Measurements from ENCODE around the gene GDF15.

DNA sequence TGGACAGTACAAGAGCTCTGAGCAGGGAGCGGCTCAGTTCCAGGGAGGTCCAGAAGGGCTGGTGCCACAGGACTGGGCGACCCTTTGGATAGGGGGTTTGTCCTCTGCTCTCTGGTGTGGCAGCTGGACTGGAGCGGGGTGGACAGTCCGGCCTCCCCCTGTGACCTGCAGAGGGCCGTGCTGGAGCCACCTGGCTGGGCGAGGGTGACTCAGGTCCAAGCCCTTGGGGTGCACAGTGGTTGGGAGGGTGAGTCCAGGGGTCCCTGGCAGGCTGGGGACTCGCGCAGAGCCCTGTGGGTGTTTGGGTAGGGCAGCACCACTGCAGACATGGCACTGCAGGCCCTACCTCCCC lies 40.4 kb downstream of the GDF15 start:
- TF ChIP-seq, protein P1, sequence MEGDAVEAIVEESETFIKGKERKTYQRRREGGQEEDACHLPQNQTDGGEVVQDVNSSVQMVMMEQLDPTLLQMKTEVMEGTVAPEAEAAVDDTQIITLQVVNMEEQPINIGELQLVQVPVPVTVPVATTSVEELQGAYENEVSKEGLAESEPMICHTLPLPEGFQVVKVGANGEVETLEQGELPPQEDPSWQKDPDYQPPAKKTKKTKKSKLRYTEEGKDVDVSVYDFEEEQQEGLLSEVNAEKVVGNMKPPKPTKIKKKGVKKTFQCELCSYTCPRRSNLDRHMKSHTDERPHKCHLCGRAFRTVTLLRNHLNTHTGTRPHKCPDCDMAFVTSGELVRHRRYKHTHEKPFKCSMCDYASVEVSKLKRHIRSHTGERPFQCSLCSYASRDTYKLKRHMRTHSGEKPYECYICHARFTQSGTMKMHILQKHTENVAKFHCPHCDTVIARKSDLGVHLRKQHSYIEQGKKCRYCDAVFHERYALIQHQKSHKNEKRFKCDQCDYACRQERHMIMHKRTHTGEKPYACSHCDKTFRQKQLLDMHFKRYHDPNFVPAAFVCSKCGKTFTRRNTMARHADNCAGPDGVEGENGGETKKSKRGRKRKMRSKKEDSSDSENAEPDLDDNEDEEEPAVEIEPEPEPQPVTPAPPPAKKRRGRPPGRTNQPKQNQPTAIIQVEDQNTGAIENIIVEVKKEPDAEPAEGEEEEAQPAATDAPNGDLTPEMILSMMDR (conservative IDR thresholded peaks at IDR 0.05), result no peak
- no peak for TF ChIP-seq ZFX (IDR thresholded peaks at IDR 0.05)
